Hematopoietic multipotent progenitor cell treated with erythropoietin and hydrocortisone succinate and interleukin-3 and kit ligand, for 17 days (in vitro differentiated cells): ENCODE data around the gene FILIP1L.

ENCODE experiments used
- DNase-seq: peaks from one replicate; pipeline ENCODE4 v3.0.0-alpha.2; 2015; ENCODE audit warnings: low spot score

The FILIP1L gene

GRCh38 chr3:100114413-100115030 is at the start of gene FILIP1L:
Gene FILIP1L (minus strand): TSS chr3:100114501.
- no peak for DNase-seq

GRCh38 chr3:100163787-100164186 is 49.5 kb upstream of the FILIP1L start:
- no peak for DNase-seq

- DNase-seq, result no peak
Measured at GRCh38 chr3:100160521-100160920, 46.2 kb upstream of the FILIP1L start.

GRCh38 chr3:100159331-100160153 is 45.2 kb upstream of the FILIP1L start:
- DNase-seq, result no peak

GRCh38 chr3:100158918-100159330 is 44.6 kb upstream of the FILIP1L start:
- DNase-seq, result no peak

GRCh38 chr3:100157685-100158084 is 43.4 kb upstream of the FILIP1L start:
- DNase-seq, result no peak

GRCh38 chr3:100155590-100155989 is 41.3 kb upstream of the FILIP1L start:
- DNase-seq, result no peak

- DNase-seq, result no peak
Measured at GRCh38 chr3:100155128-100155527, 40.8 kb upstream of the FILIP1L start.

- DNase-seq, result no peak
Measured at GRCh38 chr3:100154171-100154570, 39.9 kb upstream of the FILIP1L start.

GRCh38 chr3:100151024-100151707 is 36.9 kb upstream of the FILIP1L start:
- DNase-seq, result no peak

GRCh38 chr3:100150473-100150872 is 36.2 kb upstream of the FILIP1L start:
- no peak for DNase-seq

GRCh38 chr3:100149713-100150415 is 35.6 kb upstream of the FILIP1L start:
- no peak for DNase-seq

GRCh38 chr3:100149130-100149529 is 34.8 kb upstream of the FILIP1L start:
- no peak for DNase-seq

GRCh38 chr3:100144255-100144866 is 30.1 kb upstream of the FILIP1L start:
- DNase-seq, result no peak

- DNase-seq, result no peak
Measured at GRCh38 chr3:100141586-100141985, 27.3 kb upstream of the FILIP1L start.

- no peak for DNase-seq
Measured at GRCh38 chr3:100140976-100141375, 26.7 kb upstream of the FILIP1L start.

- DNase-seq, result no peak
Measured at GRCh38 chr3:100136921-100137320, 22.6 kb upstream of the FILIP1L start.

- DNase-seq, result no peak
Measured at GRCh38 chr3:100131241-100131640, 16.9 kb upstream of the FILIP1L start.

- DNase-seq, result no peak
Measured at GRCh38 chr3:100129941-100130340, 15.6 kb upstream of the FILIP1L start.

- no peak for DNase-seq
Measured at GRCh38 chr3:100128565-100128964, 14.3 kb upstream of the FILIP1L start.

- no peak for DNase-seq
Measured at GRCh38 chr3:100127792-100128191, 13.5 kb upstream of the FILIP1L start.
